ENCODE measurements around the gene ACTL7B.
"Not testable (repeated sequence)": the region's sequence is repeated elsewhere in the genome, so short reads cannot be mapped to it uniquely, and the experiment has no call there.

ACTL7B gene

DNA sequence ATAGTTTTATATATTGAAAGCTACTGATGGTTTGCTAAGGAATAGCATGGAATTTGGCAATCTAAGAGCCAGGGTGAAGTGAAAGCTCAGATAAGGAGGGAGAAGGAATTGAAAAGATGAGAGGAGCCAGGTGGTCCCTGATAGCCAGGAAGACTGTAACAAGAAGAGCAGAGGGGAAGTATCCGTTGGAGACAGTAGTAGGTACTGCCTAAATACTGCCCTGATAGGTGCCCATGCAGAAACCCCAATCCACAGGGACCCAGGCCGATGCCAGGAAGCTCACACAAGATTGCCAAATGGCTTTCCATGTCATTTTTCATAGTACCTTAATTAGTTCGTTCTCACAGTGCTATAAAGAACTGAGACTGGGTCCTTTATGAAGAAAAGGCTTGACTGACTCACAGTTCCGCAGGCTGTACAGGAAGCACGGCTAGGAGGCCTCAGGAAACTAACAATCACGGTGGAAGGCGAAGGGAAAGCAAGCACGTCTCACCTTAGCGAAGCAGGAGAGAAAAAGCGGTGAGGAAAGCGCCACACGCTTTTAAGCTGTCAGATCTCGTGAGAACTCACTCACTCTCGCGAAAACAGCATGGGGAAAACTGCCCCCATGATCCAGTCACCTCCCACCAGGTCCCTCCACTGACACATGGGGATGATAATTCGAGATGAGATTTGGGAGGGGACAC is 13.0 kb downstream of the ACTL7B start:
- no peak for DNase-seq

DNA sequence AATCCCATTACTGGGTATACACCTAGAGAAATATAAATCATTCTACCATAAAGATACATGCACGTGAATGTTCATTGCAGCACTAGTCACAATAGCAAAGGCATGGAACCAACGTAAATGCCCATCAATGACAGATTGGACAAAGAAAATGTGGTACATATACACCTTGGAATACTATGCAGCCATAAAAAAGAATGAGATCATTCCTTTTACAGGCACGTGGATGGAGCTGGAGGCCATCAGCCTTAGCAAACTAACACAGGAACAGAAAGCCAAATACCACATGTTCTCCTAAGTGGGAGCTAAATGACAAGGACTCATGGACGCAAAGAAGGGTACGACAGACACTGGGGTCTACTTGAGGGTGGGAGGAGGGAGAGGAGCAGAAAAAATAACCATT is 16.2 kb downstream of the ACTL7B start:
- DNase-seq = not testable (repeated sequence)

DNA sequence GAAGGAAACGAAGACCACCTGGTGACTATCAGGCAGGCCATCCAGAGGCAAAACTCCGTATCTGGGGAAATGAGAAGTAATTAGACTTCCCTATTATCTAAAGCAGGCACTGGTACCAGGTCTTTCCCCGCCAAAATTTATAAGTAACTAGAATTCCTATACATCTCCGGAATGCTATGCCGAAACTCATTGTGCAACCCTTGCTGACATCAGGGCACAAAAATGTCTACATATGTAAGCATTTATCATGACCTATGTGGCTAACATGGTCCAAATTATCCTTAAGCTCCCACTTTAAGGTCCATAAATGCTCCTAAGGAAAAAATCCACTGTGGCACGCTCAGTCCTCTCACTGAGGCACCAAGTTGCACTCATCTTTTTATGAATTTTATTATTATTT is 17.8 kb downstream of the ACTL7B start:
- DNase-seq = no peak

DNA sequence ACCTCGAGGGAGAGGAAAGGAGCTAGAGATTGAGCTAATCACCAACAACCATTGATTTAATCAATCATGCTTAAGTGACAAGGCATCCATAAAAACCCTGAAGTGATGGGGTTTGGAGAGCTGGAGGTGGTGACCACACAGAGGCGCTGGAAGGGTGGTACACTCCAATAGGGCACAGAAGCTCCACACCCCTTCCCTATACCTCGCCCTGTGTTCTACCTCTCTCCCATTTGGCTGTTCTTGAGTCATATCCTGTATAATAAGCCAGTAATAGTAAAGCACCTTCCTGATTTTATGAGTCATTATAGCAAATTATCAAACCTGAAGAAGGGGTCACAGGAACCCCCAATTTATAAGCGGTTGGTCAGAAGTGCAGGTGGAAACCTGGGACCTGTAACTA is 18.3 kb downstream of the ACTL7B start:
- no peak for DNase-seq

DNA sequence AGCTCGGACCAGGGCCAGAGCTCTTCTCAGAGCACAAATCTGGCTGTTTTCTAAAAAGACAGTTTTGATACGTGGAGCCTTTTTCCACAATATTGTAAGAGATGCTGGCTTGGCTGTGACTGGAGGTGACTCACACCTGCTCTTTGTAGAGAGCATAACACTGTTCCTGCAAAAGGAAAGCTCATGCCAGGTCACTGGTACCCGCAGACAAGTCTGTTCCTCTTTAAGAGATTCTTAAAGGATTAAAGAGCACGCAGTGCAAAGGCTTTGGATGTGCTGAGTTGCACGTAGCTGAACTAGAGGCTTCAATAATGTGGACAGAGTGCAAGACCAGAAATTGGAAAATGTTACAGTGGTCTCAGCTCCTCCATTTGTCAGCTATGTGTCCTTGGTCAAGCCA is 19.0 kb downstream of the ACTL7B start:
- no peak for DNase-seq

DNA sequence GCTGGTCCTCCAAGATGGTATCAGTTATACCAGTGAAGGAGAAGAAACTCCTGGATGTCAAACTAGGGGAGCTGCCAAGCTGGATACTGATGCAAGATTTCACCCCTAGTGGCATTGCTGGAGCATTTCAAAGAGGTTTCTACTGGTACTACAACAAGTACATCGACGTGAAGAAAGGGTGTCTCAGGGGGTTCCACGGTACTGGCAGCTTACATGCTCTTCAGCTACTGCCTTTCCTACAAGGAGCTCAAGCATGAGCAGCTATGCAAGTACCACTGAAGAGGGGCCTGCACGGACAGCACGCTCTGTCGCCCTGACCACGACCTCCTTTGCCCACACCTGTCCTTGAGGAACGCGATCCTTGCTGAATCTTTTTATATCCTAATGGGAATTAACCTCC is 19.5 kb downstream of the ACTL7B start:
- no peak for DNase-seq

DNA sequence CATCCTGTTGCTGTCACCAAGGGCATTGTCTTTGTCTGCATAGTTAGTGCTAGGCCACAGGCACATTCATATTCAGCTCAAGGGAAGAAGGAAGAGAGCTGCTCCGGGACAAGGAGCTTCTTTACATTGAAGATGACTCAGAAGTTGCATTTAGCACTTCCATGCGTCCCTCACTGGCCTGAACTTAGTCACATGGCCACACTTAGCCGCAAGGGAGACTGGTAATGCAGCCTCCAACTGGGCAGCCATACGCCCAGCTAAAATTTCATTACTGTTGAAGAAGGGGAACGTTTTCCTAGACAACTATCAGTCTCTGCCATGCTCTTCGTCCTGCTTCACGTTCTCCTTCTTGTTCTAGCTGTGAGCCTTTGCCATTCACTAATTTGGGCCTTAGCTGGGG is 20.0 kb downstream of the ACTL7B start:
- DNase-seq = no peak

DNA sequence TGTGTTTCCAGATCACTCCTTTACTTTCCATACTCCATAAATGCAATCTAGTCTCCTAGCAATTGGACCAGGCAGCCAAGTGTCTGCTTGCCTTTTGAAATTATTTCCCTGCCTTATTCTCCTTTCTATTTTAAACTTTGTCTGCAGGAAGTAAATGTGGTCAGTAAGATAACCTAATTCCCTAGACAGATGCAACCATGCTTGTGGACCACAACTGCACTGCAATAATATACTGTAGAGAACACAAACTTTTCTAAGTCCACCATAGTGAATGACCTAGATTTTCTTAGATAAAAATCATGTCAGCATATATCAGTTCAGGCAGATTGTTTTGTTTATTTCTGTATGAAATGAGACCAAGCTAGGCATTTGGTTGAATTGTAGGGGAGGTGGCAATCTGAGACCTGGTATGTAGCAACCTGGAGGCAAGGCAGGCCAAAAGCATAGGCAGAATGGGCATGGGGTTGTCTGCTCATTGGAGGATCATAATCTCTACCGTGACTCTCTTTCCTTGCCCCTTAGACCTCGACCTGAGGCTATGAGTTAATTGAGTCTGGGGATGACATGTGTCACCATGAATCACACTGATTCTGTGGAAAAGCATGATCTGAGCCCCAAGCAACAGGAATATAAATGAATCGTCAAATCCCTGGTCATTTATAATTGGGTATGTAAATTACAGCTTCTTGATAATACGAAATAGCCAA is 20.7 kb downstream of the ACTL7B start:
- no peak for DNase-seq

DNA sequence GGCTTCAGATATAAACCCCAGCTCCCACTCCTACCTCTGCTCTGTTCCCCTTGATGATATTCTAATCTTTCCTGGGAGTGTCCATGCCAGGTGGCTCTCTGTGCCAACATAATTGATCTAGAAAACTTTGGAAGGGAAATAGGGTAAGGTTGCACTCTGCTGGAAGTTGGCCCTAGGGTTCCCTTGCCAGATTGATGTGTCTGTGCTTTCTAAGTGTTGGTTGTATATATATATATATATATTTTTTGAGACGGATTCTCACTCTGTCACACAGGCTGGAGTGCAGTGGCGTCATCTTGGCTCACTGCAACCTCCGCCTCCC is 23.6 kb downstream of the ACTL7B start:
- no peak for DNase-seq

DNA sequence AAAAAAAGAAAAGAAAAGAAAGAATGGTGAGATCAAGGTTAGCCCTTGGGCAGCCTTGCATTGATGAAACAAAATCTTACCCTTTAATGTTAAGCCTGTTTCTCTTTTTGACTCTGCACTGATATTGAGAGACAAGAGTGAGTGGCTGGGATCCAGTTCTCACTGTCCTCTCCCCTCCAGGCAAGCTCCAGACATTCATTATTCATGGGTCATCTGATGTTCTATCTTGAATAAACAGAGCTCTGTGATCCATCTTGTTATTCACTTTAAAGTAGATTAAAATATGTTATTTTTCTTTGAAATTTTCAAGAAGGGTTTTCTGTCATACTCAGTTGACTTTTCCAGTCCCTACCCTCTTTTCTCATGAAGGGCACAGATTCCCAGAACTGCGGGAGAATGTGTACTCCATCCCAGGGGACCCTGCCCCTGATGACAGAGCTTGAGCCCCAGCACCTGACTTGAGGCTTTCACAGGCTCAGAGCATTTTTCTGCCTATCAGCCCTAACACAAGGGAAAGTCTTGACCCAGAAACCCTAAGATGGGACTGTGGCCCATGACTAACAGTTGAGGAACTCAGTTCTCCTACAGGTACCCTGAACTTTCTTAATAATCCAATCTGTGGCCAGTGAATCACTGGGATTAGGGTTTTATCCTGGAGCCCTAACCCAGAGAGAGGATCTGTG is 24.1 kb downstream of the ACTL7B start:
- no peak for DNase-seq

DNA sequence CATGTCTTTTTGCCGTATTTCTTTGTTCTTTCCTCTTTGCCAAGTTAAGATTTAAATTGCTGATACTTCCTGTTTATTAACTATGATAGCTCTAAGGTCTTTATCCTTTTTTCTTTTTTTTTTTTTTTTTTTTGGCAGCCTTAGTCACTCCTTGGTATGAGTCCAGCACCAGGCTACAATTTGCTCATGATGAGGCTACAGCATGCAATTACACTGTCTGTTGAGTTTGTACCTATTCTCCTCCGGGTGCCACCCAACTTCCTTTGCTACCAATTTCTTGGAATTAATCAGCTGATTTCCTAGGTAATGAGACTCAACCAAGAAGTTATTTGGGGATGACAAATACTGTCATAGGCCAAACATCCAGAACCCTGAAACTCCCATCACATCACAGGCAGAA is 25.5 kb downstream of the ACTL7B start:
- DNase-seq = no peak

DNA sequence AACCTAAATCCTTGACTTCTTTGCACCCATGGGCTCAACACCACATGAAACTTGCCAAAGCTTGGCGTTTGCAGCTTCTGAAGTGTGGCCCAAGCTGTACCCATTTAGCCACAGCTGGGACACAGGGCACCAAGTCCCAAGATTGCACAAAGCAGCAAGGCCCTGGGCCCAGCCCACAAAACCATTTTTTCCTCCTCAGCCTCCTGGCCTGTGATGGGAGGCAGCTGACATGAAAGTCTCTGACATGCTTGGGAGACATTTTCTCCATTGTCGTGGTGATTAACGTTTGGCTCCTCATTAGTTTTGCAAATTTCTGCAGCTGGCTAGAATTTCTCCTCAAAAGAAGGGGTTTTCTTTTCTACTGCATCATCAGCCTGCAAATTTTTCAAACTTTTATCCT is 32.0 kb downstream of the ACTL7B start:
- no peak for DNase-seq

DNA sequence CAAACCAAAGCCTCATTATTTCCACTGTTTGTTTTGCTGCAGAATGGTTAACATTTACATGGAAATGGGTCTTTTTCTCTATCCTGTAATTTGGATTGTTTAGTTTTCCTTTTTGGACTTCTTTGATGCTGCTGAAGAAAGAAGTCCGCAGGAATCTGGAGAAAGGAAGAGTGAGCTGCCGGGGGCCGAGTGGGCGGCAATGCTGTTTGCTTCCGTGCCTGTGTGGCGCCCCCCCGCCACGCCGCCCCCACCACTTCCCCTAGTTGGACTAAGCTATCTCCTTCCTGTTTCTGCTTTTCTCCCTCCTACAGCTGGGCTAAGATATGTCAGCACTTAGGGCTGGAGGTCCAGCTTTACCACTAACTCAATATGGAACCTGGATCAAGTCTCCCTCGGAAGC is 39.7 kb downstream of the ACTL7B start:
- DNase-seq = no peak

DNA sequence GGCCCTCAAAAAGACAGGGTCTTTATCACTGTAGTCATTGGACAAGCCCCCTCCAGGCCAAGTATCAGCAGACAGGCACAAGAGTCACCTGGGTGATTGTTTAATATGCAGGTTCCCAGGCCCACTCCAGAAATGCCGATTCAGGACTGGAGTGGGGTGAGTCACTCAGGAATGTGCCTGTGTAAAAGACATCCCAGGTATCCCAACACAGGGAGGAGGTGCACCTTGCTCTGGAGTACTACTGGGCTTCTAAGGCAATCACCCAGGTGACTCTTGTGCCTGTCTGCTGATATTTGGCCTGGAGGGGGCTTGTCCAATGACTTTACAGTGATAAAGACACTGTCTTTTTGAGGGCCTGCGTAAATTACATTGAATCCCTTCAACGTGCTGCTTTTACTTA is 40.6 kb downstream of the ACTL7B start:
- DNase-seq = no peak

DNA sequence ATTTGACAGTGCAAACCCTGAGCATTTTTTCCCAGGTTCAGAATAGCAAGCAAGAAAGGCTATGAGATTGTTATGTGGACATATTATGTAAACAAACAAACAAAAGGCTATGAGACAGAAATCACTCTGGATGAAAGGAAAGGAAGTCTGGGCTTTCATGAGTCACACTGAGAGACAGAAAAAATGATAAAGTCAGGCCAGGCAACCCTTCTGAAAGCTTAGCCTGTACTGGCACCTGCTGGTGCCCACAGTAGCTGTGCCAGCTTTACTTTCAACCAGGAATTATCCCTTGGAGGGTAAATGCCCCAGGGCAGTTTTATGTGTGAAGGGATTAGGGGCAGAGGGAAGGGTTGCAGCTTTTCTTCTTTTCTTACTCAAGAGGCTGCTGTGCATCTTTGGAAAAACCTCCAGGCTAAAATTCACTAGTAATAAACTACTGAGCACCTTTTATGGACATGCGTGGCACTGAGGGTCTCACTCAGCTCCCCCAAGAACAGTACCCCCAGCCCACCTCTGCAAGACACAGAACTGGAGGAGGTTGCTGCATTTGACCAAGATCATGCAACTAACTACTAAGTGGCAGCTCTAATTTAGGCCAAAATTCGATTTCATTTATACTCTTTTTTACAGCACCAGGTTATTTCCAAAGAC is 41.7 kb downstream of the ACTL7B start:
- peak; percentile 35 for DNase-seq

DNA sequence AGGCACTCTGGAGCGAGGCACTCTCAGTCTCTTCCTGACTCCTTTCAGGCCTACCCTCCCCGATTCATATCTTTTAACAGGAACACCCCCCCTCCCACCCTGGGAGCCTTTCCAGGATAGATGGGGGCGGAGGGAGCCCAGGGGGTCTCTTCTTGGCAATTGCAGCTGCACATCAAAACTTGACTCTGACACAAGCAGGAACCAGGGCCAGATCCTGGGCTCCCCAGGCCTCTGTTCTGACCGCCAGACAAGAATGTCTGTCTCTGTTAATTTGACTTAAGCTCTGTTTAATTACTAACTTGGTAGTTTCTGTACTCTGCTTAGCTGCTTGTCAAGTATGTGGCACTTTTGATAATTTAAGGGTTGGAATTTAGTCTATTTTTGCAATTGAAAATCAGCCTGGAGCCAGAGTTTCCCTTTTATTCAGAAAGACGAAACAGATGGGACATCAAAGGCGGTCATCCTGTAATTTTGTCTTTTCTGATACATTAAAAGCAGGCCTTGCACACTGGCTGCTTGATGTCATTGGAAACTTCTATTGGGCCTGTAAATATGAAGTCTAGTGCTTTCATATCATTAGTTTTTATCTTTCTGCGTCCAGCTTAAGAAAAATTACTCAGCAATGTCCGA is 43.3 kb downstream of the ACTL7B start:
- DNase-seq = peak; percentile 82

DNA sequence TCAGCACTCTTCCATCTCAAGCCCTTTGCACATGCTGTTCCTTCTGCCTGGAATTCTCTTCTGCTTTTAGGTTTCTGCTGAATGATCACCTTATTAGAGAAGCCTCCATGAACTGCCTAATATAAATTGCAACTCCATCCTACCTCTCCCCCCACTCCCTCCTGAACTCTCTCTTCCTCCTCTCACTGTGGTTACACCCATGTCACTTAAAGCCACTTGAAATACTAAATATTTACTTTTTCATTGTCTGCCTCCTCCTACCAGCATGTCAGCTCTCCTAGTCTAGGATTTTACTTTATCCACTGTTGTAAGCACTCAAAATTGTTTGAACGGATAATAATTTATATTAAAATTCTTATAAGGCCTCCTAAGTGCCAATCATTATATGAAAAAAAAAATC is 43.8 kb downstream of the ACTL7B start:
- peak; percentile 93 for DNase-seq

DNA sequence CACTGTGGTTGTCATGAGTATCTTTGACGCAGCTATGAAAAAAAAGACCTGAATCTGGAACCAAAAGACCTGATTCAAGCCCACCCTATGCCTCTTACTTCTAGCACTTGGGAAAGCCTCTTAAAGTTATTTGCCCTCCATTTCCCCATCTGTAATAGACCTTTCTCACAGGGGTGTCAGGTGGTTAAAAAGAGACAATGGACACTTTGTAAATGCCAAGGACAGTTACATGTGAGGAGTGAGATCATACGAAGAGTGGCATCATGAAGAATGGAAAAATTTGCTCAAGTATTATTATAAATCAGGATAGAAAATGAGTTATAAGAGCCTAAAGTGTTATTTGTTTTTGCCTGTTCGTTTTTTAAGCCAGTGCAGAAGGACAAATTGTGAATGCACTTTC is 46.5 kb downstream of the ACTL7B start:
- no peak for DNase-seq

Data from NCI-H748 treated with DMSO at 0.1 percent for 48 hours (cell line).